Tibial artery (tissue), 4 donors: ENCODE measurements around the gene HDAC3.

ENCODE experiments used
- DNase-seq, 2 donors: peaks; one replicate each; pipeline ENCODE4 v3.0.0-alpha.2; 2019
- H3K27ac ChIP-seq, 2 donors: fragments of 200-600 bp; sonication (generic) in 1 of 2; 1 replicate in 1 of 2; 2 replicates in 1 of 2; pipeline ENCODE4 v1.5.1; 2018 to 2019; ENCODE audit warnings: mild to moderate bottlenecking in 1 of 2
- H3K27me3 ChIP-seq, 2 donors: fragments of 200-600 bp; sonication (generic) in 1 of 2; one replicate each; pipeline versions ENCODE4 v1.5.1 to v1.6.0; 2016 to 2019
- H3K36me3 ChIP-seq, 3 donors: fragments of 200-600 bp; sonication (generic) in 2 of 3; one replicate each; pipeline ENCODE4 v1.5.1; 2016 to 2019; ENCODE audit warnings: mild to moderate bottlenecking in 2 of 3
- H3K4me1 ChIP-seq, 4 donors: fragments of 200-600 bp; sonication (generic) in 2 of 4; 1 replicate in 3 of 4; 2 replicates in 1 of 4; pipeline ENCODE4 v1.5.1; 2016 to 2019
- H3K4me3 ChIP-seq, 2 donors: fragments of 200-600 bp; sonication (generic) in 1 of 2; 1 replicate in 1 of 2; 2 replicates in 1 of 2; pipeline ENCODE4 v1.5.1; 2018 to 2019; ENCODE audit warnings: mild to moderate bottlenecking in 2 of 2
- H3K9me3 ChIP-seq, 3 donors: fragments of 200-600 bp; sonication (generic) in 1 of 3; one replicate each; pipeline ENCODE4 v1.5.1; 2016 to 2019
- intact Hi-C: fragments of 100-400 bp; cut with DNase I; formaldehyde crosslinking; loops from one replicate; pipeline ENCODE4 v1.15.0; 2023; ENCODE audit warnings: low total_unique reads
- TF ChIP-seq, protein P1 (sequence below), 2 experiments: fragments of 200-600 bp in 1 of 2; fragments of 450-650 bp in 1 of 2; IDR thresholded peaks; one replicate each; pipeline ENCODE4 v1.5.1; 2017 to 2019; ENCODE audit warnings: antibody characterized with exemption in 2 of 2, mild to moderate bottlenecking in 1 of 2, moderate library complexity in 1 of 2

Gene HDAC3

DNA sequence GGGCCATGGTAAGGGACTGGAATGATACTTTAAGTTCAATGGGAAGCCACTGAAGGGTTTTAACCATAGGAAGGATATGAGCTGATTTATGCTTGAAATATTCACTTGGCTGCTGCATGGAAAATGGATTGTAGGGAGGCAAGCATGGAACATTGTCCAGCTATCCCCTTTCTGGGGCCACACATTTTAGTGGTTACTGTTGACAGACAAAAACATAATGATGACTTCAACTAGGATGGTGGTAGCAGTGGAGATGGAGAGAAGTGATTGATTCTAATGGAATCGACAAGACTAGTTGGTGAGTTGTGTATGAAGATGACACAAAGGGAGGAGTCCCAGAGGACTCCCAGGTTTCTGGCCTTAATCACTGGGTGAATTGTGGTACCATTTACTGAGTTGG lies 20.8 kb upstream of the HDAC3 start:
- TF ChIP-seq, protein P1, sequence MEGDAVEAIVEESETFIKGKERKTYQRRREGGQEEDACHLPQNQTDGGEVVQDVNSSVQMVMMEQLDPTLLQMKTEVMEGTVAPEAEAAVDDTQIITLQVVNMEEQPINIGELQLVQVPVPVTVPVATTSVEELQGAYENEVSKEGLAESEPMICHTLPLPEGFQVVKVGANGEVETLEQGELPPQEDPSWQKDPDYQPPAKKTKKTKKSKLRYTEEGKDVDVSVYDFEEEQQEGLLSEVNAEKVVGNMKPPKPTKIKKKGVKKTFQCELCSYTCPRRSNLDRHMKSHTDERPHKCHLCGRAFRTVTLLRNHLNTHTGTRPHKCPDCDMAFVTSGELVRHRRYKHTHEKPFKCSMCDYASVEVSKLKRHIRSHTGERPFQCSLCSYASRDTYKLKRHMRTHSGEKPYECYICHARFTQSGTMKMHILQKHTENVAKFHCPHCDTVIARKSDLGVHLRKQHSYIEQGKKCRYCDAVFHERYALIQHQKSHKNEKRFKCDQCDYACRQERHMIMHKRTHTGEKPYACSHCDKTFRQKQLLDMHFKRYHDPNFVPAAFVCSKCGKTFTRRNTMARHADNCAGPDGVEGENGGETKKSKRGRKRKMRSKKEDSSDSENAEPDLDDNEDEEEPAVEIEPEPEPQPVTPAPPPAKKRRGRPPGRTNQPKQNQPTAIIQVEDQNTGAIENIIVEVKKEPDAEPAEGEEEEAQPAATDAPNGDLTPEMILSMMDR (IDR thresholded peaks at IDR 0.05) = no peak
- Histone ChIP-seq H3K4me1 (no peaks in the 10 kb centered on the region), H3K4me3 (no peak overlapping the region), H3K27me3 (no peaks in the 10 kb centered on the region), H3K9me3 (no peaks in the 10 kb centered on the region), H3K36me3 (peaks cover 0 to 31% (median 11%) of the 10 kb centered on the region in 3 donors), H3K27ac (no peak overlapping the region)
- DNase-seq = no peak
- intact Hi-C loops = no loop called here

DNA sequence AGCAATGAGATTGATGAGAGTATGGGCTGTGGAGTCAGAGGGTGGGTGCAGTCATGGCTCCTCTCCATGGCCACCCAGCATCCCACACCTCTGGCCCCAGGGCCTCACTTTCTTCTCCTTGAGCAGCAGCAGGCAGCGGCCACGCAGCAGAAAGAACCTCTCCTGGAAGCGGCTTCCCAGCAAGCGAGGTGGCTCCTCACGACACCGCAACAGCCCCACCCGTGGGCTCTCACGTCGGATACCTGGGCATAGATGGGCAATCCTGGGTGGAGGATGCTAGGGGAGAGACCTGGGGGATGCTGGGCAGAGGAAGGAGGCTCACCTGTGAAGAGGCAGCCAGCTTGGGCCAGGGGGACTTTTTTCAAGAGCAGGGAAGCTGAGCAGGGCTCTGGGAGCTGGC lies 19.7 kb upstream of the HDAC3 start:
- intact Hi-C loops = no loop called here
- TF ChIP-seq, protein P1 (IDR thresholded peaks at IDR 0.05) = no peak
- Histone ChIP-seq H3K9me3 (no peaks in the 10 kb centered on the region), H3K4me3 (no peak overlapping the region), H3K4me1 (peaks cover 0 to 6% (median 3%) of the 10 kb centered on the region in 4 donors), H3K36me3 (peaks cover 0 to 24% (median 11%) of the 10 kb centered on the region in 3 donors), H3K27me3 (no peaks in the 10 kb centered on the region), H3K27ac (no peak overlapping the region)
- no peak for DNase-seq

DNA sequence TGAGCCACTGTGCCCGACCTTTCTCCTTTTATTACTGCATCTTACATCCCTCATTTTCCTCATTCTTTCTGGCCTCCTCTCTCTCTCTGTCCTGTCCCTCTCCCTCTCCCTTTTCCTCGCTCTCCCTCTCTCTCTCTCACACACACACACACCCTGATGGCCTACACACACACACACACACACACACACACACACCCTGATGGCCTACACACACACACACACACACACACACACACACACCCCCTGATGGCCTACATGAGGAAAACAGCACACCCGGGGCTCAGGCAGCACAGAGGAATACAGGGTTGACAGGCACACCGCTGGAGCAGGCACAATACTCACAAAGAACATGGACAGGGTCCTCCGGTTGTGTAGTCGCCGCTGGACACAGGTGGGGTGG lies 18.4 kb upstream of the HDAC3 start:
- H3K9me3 ChIP-seq = no peaks in the 10 kb centered on the region
- intact Hi-C loops = no loop called here
- no peak for DNase-seq
- H3K36me3 ChIP-seq = peaks cover 0 to 24% (median 11%) of the 10 kb centered on the region in 3 donors
- peaks cover 0 to 19% (median 11%) of the 10 kb centered on the region in 4 donors for H3K4me1 ChIP-seq
- no peak overlapping the region for H3K4me3 ChIP-seq
- no peak overlapping the region for H3K27ac ChIP-seq
- TF ChIP-seq, protein P1 (IDR thresholded peaks at IDR 0.05) = no peak
- no peaks in the 10 kb centered on the region for H3K27me3 ChIP-seq

DNA sequence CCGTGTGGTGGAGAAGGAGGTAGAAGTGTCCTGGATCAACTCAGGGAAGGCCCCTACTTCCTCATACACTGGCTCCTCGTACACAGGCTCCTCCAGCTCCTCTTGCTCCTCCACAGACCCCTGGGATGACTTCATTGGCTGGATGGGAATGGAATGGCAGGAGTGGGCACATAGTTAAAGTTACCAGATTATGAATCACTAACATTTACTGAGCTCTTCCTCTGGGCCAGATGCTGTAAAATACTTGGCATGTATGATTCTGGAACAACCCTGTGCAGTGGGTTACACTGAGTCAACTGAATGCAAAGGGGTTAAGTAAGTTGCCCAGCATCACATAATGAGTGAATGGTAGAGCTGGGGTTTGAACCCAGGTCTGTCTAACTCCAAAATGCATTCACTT lies 17.6 kb upstream of the HDAC3 start:
- Histone ChIP-seq H3K4me3 (no peak overlapping the region), H3K36me3 (peaks cover 0 to 24% (median 11%) of the 10 kb centered on the region in 3 donors)
- TF ChIP-seq, protein P1 (IDR thresholded peaks at IDR 0.05) = no peak

DNA sequence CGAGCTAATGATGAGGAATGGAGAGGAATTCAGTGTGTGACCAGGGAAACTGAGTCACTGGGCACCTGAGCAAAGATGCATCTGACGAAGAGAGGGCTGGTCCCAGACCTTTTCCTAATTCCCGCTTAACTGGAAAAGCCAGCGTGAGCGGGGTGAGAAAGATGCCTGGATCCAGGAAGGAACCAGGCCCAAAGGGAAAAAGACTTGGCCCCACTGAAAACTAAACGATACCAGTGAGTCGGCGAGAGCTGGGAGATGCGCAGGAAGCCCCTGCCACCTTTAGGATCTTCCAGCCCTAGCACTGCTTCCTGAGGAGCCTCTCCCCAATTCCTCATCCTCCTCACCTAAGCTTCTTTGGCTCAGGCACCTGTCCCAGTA lies 15.1 kb upstream of the HDAC3 start:
- peak overlapping the region; percentile 45 to 72 for H3K27ac ChIP-seq
- H3K4me1 ChIP-seq = peaks cover 0 to 19% (median 13%) of the 10 kb centered on the region in 4 donors
- TF ChIP-seq, protein P1 (IDR thresholded peaks at IDR 0.05) = no peak
- no peak for DNase-seq
- intact Hi-C loops = no loop called here
- no peaks in the 10 kb centered on the region for H3K27me3 ChIP-seq
- peaks cover 0 to 39% (median 22%) of the 10 kb centered on the region in 3 donors for H3K36me3 ChIP-seq
- peak overlapping the region; percentile 68 to 73 for H3K4me3 ChIP-seq
- H3K9me3 ChIP-seq = no peaks in the 10 kb centered on the region

More for the DNA sequence above, 17.6 kb upstream of the HDAC3 start:
- no peaks in the 10 kb centered on the region for H3K9me3 ChIP-seq
- intact Hi-C loops = no loop called here
- H3K27me3 ChIP-seq = no peaks in the 10 kb centered on the region
- DNase-seq = no peak
- peaks cover 0 to 19% (median 13%) of the 10 kb centered on the region in 4 donors for H3K4me1 ChIP-seq
- no peak overlapping the region for H3K27ac ChIP-seq
